Measurements from ENCODE around the gene AKNA.

The AKNA gene

DNA sequence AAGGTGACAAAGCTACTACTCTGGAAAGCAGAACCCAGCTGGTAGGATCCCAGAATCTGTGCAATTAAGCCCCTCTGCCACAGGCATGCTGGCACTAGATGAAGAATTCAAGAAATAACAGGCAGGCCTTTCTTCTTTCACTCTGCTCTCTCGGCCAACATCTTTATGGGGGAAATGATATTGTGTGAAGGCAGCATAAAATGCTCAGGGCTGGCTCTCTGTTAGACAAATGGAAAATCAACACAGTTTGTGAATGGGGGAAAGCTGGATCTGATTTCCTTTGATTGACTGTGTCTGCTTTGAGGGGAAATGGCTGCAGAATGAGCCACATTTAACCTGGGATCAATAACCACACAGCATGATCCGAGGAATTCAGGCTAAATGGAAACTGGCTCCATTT, 29.1 kb upstream of the AKNA start:
- DNase-seq (ENCODE audit: low read depth) = no peak

DNA sequence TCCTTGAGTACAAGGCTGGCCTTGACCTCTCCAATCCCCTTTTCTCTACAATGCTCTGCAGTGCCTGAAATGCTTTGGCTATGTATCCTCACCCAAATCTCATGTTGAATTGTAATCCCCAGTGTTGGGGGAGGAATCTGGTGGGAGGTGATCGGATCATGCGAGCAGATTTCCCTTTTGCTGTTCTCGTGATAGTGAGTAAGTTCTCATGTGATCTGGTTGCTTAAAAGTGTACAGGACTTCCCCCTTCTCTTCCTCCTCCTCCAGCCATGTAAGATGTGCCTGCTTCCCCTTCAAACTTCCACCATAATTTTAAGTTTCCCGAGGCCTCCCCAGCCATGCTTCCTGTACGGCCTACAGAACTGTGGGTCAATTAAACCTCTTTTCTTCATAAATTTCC, 28.5 kb upstream of the AKNA start:
- no peak for DNase-seq (ENCODE audit: low read depth)

DNA sequence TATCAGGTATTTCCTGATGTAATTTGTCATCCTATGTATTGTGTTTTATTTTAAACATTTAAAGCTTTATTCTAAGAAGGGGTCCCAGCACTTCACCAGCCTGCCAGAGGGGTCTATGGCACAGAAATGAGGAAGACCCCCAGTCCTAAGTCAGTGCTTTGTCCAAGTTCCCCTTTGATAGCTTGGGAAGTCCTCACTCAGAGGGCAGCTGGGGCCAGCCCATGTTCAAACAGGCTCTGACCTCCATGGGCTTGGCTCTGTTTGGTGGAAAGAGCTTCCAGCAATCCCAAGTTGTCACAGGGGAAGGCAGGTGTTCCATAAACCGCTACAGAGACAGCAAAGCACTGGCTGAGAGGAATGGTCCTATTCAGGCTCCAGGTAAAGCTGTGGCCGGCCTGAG, 26.6 kb upstream of the AKNA start:
- DNase-seq (ENCODE audit: low read depth) = no peak

GRCh38 chr9:114413861-114414301, 26.1 kb upstream of the AKNA start:
- no peak for DNase-seq (ENCODE audit: low read depth)

GRCh38 chr9:114412048-114412683, 24.4 kb upstream of the AKNA start:
- no peak for DNase-seq (ENCODE audit: low read depth)

DNA sequence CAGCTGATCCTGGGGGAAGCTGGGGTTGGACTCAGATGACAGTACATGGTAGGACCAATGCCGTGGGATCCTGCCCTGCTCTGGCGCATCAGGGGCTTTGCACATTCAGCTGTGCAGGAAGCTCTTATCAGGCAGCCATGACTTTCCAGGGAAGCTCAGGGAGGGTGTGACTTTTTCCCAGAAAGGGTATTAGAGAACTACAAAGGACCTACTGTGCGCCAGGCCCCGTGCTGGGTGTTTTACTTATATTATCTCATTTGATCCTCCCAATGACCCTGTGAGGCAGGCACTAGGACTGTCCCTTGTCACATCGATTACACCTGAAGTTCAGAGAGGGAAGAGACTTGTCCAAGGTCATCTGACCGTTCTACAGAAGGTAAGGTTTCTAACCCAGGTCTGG, 23.7 kb upstream of the AKNA start:
- DNase-seq (ENCODE audit: low read depth) = no peak

DNA sequence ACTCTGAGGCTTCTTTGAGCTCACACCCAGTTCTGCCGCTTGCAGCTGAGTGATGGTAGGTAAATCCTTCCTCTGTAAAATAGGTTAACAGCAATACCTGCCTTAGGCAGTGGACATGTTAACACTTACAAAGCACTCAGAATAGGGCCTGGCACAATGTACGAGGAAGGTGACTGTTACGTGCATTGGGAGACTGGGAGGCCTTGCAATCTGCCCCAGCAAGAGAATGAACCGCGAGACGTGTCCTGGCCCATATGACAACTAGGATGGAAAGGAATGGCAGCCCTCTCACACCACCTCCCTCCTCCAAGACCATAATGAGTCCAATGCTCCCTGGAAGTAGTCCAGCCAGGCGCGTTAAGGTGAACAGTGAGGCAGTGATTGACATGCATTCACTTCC, 23.1 kb upstream of the AKNA start:
- no peak for DNase-seq (ENCODE audit: low read depth)

- no peak for DNase-seq (ENCODE audit: low read depth)
These were observed 22.1 kb upstream of the AKNA start for GRCh38 chr9:114409842-114410241.

DNA sequence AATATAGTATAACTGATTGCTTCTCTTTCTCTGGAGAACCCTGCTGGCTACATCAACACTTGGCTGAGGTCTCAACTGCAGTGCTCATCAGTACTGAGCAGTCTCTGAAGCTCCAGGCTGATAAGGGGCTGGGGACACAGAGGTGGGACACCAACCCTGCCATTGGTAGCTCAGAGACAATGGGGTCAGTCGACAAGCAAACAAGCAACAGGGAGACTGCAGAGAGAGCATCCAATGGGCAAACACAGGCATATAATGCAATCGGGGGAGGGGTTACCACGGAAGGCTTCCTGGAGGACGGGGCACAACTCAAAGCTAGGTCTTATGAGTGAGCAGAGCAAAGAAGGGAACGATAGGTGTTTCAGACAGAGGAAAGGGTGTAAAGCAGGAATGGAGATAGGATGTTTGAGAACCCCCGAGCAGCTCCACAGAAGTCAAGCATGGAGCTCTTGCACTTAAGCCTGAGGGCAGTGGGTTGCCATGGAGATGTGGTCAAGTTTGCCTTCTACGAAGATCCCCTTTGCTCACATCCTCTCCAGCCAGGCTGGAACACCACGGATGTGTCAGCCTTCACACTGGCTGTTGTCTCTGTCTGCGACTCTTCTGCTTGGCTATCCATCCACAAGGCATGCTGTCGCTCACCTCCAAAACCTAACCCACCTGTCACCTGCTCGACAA, 21.5 kb upstream of the AKNA start:
- peak; percentile 22 for DNase-seq (ENCODE audit: low read depth)

GRCh38 chr9:114408645-114409044, 20.9 kb upstream of the AKNA start:
- no peak for DNase-seq (ENCODE audit: low read depth)

- no peak for DNase-seq (ENCODE audit: low read depth)
These were observed 20.1 kb upstream of the AKNA start for GRCh38 chr9:114407889-114408288.

GRCh38 chr9:114406441-114406840, 18.7 kb upstream of the AKNA start:
- DNase-seq (ENCODE audit: low read depth) = no peak

DNA sequence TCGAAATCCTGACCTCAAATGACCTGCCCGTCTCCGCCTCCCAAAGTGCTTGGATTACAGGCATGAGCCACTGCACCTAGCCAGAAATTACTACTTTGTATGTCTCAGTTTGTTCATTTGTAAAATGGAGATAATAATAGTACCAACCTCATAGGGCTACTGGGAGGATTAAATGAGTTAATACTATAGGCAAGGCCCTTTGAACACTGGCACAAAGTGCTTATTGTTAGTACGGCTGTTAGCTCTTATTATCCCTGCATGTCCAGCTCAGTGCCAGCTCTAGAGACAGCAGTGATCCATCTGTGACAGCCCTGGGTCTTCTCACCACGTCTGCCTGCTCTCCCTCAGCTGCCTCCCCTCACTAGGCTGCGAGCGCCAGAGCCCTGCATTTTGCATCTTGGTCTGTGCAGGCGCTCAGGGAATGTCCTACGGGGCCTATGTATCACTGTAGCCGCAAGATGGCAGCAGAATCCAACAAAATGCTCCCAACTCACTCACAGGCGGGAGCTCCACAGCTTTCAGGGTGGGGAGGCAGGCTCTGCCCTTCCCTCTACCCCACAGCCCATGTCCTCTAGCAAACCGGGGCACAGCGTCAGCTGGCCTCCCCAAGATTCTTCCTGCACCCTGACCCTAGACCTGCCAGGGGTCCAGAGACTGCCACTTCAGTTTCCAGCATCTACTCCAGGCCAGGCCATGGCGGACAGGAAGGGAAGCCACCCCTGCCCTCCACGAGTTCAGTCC, 17.7 kb upstream of the AKNA start:
- peak; percentile 46 for DNase-seq (ENCODE audit: low read depth)

DNA sequence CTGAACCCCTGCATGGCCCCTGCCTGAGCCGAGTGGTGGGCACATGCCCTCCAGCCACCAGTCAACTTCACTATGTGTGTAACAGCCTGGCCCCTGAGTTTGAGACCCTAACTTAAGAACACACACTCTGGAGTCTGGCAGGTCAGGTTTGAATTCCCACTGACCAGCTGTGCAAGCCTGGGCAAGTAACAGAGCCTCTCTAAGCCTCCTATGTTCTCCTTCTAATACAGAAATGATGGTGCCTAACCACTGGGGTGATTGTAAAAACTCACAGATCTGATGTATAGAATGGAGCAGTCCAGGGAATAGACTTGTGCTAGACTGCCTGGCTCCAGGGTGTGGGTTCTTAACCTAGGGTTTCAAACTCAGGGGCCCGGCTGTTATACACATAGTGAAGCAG, 16.7 kb upstream of the AKNA start:
- DNase-seq (ENCODE audit: low read depth) = no peak

DNA sequence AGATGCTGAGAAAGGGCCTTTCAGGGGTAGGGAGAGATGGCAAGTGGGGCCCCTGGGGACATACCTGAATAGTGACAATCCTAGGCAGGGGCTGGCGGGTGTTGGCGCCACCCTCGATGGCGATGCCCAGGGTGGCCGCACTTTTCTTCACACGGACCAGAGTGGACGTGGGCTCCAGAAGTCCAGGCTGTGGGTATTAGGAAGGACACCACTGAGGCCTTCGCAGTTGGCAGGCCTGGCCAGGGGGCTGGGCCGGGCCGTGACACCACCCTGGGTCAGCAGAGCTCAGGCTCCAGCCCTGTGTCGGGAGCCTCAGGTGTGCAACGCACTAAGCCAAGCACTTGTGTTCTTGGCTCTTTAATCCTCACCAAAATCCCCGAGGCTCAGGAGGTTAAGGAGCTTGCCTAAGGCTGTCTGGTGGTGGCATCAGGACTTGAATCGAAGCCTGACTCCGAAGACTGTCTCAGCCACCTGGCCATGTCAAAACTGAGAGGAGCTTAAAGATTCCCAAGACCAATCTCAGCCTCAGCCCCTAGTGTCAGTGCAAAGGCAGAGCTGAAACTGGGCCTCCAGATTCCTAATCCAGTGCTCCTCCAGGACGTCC, 15.5 kb upstream of the AKNA start:
- no peak for DNase-seq (ENCODE audit: low read depth)

DNA sequence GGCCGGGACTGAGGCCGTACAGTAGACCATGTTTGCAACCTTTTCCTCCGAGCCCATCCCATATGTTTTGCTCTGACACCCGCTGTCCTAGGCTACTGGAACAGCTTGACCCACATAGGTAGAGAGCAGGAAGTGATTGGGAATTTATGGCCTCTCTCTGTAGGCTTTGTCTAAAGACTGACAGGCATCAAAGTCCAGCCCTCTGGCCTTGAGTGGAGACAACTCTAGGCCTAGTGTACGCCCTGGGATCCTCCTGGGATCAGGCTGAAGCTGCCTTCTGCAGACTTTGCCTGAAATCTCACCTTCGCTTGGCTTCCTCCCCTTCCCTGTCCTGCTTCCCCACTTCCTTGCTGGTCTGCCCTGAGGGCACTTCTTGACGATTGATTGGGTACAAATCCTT, 13.6 kb upstream of the AKNA start:
- DNase-seq (ENCODE audit: low read depth) = no peak

DNA sequence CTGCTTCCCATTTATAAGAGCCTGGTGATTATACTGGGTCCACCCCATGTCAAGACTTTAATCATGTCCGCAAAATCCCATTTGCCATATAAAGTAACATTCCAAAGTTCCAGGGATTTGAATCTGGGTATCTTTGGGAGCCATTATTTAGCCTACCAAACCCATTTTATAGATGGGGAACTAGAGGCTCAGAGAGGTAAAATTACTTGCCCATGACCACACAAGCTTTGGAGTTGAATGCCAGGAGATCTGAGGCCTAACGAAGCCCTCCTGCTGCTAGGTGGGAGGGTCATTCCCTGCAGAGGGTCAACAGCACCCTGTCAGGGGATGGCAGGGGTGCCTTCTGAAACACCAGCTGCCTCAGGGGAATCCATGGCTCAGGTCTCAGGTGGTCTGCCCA, 13.0 kb upstream of the AKNA start:
- DNase-seq (ENCODE audit: low read depth) = no peak

- DNase-seq (ENCODE audit: low read depth) = no peak
These were observed 12.4 kb upstream of the AKNA start for GRCh38 chr9:114400219-114400618.

DNA sequence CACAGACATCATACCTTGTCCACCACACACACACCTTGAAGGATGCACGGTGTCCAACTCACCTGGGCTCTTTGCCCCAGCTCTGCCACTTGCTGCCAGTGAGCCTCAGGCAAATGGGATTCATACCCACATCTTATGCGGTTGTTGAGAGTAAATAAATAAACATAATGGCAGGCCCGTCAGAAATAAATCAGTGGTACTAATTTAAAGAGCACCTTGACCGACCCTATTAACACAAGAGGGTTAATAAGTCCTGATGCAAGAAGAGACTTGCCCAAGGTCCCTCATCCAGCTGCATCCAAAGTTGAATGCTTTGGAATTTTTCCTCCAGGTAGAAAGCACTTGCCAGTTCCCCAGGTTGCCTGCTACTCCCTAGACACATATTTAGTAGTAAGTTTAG, 11.6 kb upstream of the AKNA start:
- DNase-seq (ENCODE audit: low read depth) = no peak

GRCh38 chr9:114397848-114398605, 10.2 kb upstream of the AKNA start:
- peak; percentile 76 for DNase-seq (ENCODE audit: low read depth)

- DNase-seq (ENCODE audit: low read depth) = no peak
These were observed 9.6 kb upstream of the AKNA start for GRCh38 chr9:114397219-114397847.
